Skeletal muscle tissue (tissue), 4 donors: ENCODE measurements around the gene SLC13A1. TPM values are rescaled to one million over a fixed set of nuclear protein-coding genes. Genes with fewer than 3 reads are reported as not detected.

Experiments used
- H3K27ac ChIP-seq: one replicate; pipeline ENCODE4 v1.7.0; 2013; ENCODE audit warnings: mild to moderate bottlenecking, low read depth, low read length, inconsistent platforms
- H3K27me3 ChIP-seq, 3 donors: one replicate each; pipeline ENCODE4 v1.7.0; 2013; ENCODE audit warnings: low read length in 3 of 3; ENCODE audit not compliant: control insufficient read depth in 3 of 3, insufficient read depth in 3 of 3
- H3K36me3 ChIP-seq, 3 donors: one replicate each; pipeline ENCODE4 v1.7.0; 2013; ENCODE audit warnings: low read length in 3 of 3; ENCODE audit not compliant: control insufficient read depth in 3 of 3, insufficient read depth in 3 of 3
- H3K4me1 ChIP-seq, 3 donors: one replicate each; pipeline ENCODE4 v1.7.0; 2013; ENCODE audit warnings: low read length in 3 of 3, mild to moderate bottlenecking in 3 of 3; ENCODE audit not compliant: control insufficient read depth in 3 of 3, insufficient read depth in 3 of 3
- H3K4me3 ChIP-seq, 3 donors: one replicate each; pipeline ENCODE4 v1.7.0; 2013; ENCODE audit warnings: low read length in 3 of 3
- H3K9ac ChIP-seq, 3 donors: one replicate each; pipeline ENCODE4 v1.7.0; 2013; ENCODE audit warnings: low read length in 3 of 3, mild to moderate bottlenecking in 3 of 3, moderate library complexity in 2 of 3, low read depth in 1 of 3
- H3K9me3 ChIP-seq, 3 donors: one replicate each; pipeline ENCODE4 v1.7.0; 2013; ENCODE audit warnings: low read length in 3 of 3; ENCODE audit not compliant: control insufficient read depth in 3 of 3
- total RNA-seq: library from RNA; depleted of rRNA; stranded (reverse); fragments of >200 nt; gene quantifications from one replicate; pipeline ENCODE4 v1.2.3, GENCODE V29; 2014
- donor health status: Osteomylitis.

Gene SLC13A1
- total RNA-seq, 1 donor from 2014 or later = not detected

DNA sequence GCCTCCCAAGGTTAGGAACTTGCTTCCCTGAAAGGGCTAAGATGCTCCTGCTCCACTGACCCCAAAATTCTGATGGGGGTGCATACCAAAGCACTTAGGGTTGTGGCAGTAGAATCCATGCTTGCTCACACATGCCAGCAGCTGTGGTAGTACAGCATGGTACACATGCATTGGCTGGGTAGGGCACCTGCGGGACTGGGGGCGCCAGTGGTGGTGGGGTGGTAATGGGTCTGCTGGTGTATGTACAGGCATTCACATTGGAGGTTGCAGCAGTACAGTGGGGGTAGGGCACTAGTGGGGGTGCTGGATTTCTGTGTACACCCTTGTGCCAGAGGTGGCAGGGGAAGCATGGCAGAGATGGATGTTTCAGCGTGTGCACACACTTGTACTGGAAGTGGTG lies 132.0 kb downstream of the SLC13A1 start:
- H3K4me3 ChIP-seq = no peak overlapping the region
- no peak overlapping the region for H3K27ac ChIP-seq
- no peaks in the 10 kb centered on the region for H3K4me1 ChIP-seq
- no peak overlapping the region for H3K9ac ChIP-seq
- H3K9me3 ChIP-seq = peaks cover 0 to 2% (median 0%) of the 10 kb centered on the region in 3 donors
- no peaks in the 10 kb centered on the region for H3K36me3 ChIP-seq
- H3K27me3 ChIP-seq = peaks cover 0 to 2% (median 0%) of the 10 kb centered on the region in 3 donors

Other genes starting within 250 kb of the SLC13A1 start
- gene TAS2R16, start 204.3 kb downstream of the SLC13A1 start, total RNA-seq = not detected